NAMALWA (cell line): ENCODE results near the gene RDX.
"Not testable (repeated sequence)": the region's sequence is repeated elsewhere in the genome, so short reads cannot be mapped to it uniquely, and the experiment has no call there.

Experiments
- DNase-seq: peaks from one replicate; pipeline ENCODE4 v3.0.0-alpha.2; 2015; ENCODE audit warnings: low spot score

The RDX gene

GRCh38 chr11:110296226-110297075 lies at the start of gene RDX:
RDX (minus strand) TSS chr11:110296614; CDS start chr11:110279692, 16,922 bp downstream.
- peak; percentile 74 for DNase-seq

- no peak for DNase-seq
These were observed 49.3 kb upstream of the RDX start for GRCh38 chr11:110345743-110346142.

GRCh38 chr11:110340436-110340835 lies 44.0 kb upstream of the RDX start:
- DNase-seq, result no peak

GRCh38 chr11:110339456-110340250 lies 43.2 kb upstream of the RDX start:
- no peak for DNase-seq

- DNase-seq, result peak; percentile 32
These were observed 42.3 kb upstream of the RDX start for GRCh38 chr11:110338684-110339083.

GRCh38 chr11:110337570-110338193 lies 41.3 kb upstream of the RDX start:
- DNase-seq, result no peak

- DNase-seq, result no peak
These were observed 39.6 kb upstream of the RDX start for GRCh38 chr11:110336054-110336453.

GRCh38 chr11:110335358-110335757 lies 38.9 kb upstream of the RDX start:
- DNase-seq, result no peak

- no peak for DNase-seq
These were observed 35.2 kb upstream of the RDX start for GRCh38 chr11:110331626-110332025.

GRCh38 chr11:110329445-110329844 lies 33.0 kb upstream of the RDX start:
- peak; percentile 22 for DNase-seq

- DNase-seq, result peak; percentile 30
These were observed 31.1 kb upstream of the RDX start for GRCh38 chr11:110327508-110327907.

- no peak for DNase-seq
These were observed 27.4 kb upstream of the RDX start for GRCh38 chr11:110323786-110324185.

- DNase-seq, result no peak
These were observed 23.1 kb upstream of the RDX start for GRCh38 chr11:110319501-110319900.

GRCh38 chr11:110318638-110319404 lies 22.4 kb upstream of the RDX start:
- no peak for DNase-seq

GRCh38 chr11:110317516-110317932 lies 21.1 kb upstream of the RDX start:
- DNase-seq, result no peak

- no peak for DNase-seq
These were observed 18.1 kb upstream of the RDX start for GRCh38 chr11:110314366-110315095.

GRCh38 chr11:110312670-110313069 lies 16.3 kb upstream of the RDX start:
- DNase-seq, result no peak

GRCh38 chr11:110311783-110312579 lies 15.6 kb upstream of the RDX start:
- no peak for DNase-seq

- no peak for DNase-seq
These were observed 11.7 kb upstream of the RDX start for GRCh38 chr11:110308071-110308470.

- DNase-seq, result not testable (repeated sequence)
These were observed 9.6 kb upstream of the RDX start for GRCh38 chr11:110306019-110306388.
